ENCODE results near the gene NOB1. TPM values are rescaled to one million over a fixed set of nuclear protein-coding genes. Genes with fewer than 3 reads are reported as not detected.
"Not testable (repeated sequence)": the region's sequence is repeated elsewhere in the genome, so short reads cannot be mapped to it uniquely, and the experiment has no call there.

Gene NOB1
- total RNA-seq, 4 donors from 2014 or later, result 37.4 to 50.3 (median 39.4) TPM

DNA sequence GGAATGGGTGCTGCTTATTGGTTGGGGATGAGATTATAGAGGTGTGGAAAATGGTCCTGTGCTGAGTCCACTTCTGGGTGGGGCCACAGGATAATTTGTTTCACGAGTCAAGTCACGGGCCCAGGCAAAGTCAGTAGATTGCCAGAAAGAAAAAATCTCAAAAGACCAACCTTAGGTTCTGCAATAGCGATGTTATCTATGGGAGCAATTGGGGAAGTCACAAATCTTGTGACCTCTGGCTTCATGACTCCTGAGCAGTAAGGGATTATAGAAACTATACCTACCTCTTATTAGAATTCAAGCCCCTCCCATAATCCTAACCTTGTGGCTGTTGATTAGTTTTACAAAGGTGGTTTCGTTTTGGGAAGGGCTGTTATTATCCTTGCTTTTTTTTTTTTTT lies 38.8 kb upstream of the NOB1 start:
- ATAC-seq (ENCODE audit: low FRiP score) (no peak), DNase-seq (ENCODE audit: low spot score) (no peak)
- TF ChIP-seq, protein P1, sequence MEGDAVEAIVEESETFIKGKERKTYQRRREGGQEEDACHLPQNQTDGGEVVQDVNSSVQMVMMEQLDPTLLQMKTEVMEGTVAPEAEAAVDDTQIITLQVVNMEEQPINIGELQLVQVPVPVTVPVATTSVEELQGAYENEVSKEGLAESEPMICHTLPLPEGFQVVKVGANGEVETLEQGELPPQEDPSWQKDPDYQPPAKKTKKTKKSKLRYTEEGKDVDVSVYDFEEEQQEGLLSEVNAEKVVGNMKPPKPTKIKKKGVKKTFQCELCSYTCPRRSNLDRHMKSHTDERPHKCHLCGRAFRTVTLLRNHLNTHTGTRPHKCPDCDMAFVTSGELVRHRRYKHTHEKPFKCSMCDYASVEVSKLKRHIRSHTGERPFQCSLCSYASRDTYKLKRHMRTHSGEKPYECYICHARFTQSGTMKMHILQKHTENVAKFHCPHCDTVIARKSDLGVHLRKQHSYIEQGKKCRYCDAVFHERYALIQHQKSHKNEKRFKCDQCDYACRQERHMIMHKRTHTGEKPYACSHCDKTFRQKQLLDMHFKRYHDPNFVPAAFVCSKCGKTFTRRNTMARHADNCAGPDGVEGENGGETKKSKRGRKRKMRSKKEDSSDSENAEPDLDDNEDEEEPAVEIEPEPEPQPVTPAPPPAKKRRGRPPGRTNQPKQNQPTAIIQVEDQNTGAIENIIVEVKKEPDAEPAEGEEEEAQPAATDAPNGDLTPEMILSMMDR (IDR thresholded peaks at IDR 0.05), result no peak

DNA sequence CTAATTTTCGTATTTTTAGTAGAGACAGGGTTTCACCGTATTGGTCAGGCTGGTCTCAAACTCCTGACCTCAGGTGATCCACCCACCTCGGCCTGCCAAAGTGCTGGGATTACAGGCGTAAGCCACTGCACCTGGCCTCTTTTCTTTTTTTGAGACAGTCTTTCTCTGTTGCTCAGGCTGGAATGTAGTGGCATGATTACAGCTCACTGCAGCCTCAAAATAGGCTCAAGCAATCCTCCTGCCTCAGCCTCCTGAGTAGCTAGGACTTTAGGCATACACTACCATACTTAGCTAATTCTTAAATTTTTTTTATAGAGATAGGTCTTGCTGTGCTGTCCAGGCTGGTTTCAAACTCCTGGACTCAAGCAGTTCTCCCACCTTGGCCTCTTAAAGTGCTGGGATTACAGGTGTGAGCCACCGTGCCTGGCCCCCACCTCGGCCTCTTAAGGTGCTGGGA lies 36.7 kb upstream of the NOB1 start:
- not testable (repeated sequence) for DNase-seq (ENCODE audit: low spot score); ATAC-seq (ENCODE audit: low FRiP score)

DNA sequence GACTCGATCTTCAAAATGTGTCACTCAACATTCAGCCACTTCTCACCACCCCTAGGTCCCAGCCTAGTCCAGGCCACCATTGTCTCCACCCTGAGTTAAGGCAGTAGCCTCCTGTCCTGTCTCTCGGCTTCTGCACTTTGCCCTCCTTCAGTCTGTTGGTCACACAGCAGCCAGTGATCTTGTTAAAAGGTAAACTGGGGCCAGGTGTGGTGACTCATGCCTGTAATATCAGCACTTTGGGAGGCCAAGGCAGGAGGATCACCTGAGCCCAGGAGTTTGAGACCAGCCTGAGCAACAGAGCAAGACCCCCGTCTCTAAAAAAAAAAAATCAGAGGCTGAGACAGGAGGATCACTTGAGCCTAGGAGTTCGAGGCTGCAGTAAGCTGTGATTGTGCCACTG lies 33.2 kb upstream of the NOB1 start:
- DNase-seq (ENCODE audit: low spot score) (no peak), ATAC-seq (ENCODE audit: low FRiP score) (no peak)
- TF ChIP-seq, protein P1 (IDR thresholded peaks at IDR 0.05), result no peak

DNA sequence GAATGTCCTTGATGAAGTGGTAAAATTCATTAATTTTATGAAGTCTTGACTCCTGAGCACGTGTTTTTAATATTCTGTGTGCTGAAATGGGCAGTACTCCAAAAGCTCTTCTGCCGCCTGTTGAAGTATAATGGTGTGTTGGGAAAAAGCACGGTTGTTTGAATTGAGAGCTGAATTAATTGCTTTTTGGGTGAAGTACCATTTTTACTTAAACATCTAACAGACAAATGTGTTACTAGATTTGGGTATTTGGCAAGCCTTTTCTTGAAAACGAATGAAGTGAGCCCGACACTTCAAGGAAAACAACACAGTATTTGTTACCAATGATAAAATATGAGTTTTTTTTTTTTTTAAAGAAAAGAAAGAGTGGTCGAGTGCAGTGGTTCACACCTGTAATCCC lies 29.9 kb upstream of the NOB1 start:
- no peak for ATAC-seq (ENCODE audit: low FRiP score)
- TF ChIP-seq, protein P1 (IDR thresholded peaks at IDR 0.05), result no peak
- no peak for DNase-seq (ENCODE audit: low spot score)

DNA sequence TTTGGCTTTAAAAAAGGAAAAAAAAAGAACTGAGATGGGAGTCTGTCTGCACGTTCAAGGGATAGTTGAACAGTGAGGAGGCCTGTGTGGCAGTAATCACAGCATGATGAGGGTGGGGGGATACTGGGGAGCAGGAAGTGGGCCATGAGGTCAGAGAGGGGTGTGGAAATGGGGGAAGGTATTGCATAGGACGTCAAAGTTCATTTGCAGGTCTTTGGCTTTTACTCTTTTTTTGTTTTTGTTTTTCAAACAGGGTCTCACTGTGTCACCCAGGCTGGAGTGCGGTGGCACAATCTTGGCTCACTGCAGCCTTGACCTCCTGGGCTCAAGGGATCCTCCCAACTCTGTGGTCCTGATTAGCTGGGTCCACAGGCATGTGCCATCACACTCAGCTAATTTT lies 26.4 kb upstream of the NOB1 start:
- DNase-seq (ENCODE audit: low spot score), result no peak
- TF ChIP-seq, protein P1 (IDR thresholded peaks at IDR 0.05), result no peak
- no peak for ATAC-seq (ENCODE audit: low FRiP score)

DNA sequence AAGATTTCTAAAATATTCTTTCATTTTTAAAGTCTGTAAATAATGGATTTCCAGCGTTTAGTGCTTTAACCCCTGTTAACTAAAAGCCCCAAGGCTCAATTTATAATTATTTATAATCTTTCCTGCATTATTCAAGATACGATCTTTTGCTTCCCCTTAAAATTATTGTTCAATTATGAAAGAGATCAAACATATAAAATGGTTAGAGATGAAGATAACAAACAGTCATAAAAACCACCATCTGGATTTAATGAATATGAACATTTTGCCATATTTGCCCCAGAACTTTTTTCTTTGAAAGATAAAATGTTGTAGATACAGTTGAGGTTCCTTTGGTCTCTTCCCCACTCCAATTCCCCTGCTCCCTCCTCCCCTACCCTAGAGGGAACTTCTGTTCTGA lies 25.0 kb upstream of the NOB1 start:
- no peak for ATAC-seq (ENCODE audit: low FRiP score)
- TF ChIP-seq, protein P1 (IDR thresholded peaks at IDR 0.05), result no peak
- no peak for DNase-seq (ENCODE audit: low spot score)

DNA sequence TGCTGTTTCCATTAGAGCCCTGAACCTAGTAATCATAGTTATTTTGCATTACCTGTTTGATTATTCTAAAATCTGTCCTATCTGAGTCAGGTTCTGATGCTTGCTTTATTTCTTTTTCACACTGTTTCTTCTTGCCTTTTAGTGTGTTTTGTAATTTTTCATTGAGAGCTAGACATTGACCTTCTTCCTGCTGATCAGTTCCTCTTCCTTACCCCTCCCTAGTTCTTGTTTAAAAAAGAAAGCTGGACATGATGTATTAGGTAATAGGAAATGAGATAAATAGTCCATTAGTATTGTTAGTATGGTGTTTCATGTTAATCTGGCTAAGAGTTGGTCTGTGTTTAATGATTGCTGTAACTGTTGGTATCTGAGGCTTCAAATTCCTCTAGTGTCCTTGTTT lies 20.8 kb upstream of the NOB1 start:
- no peak for DNase-seq (ENCODE audit: low spot score)
- ATAC-seq (ENCODE audit: low FRiP score), result no peak
- TF ChIP-seq, protein P1 (IDR thresholded peaks at IDR 0.05), result no peak

All from omental fat pad (tissue), 4 donors.